Panc1 (cell line): ENCODE results near the gene MORC2. TPM values are rescaled to one million over a fixed set of nuclear protein-coding genes. Genes with fewer than 3 reads are reported as not detected.

Experiments
- ATAC-seq: fragments of 200-7000 bp; cut with Tn5 transposase; 2 replicates; pipeline ENCODE4 v1.9.1; 2020; ENCODE audit warnings: mild to moderate bottlenecking, moderate library complexity
- BruUV-seq: library from RNA; stranded (reverse); fragments of 400-500 nt; replicated peaks from 2 replicates; lab custom pipeline; 2021; lab: Mats Ljungman, UMichigan
- CTCF ChIA-PET: fragments of 300-600 bp; sonication (Branson Sonifier 250); formaldehyde crosslinking; loops from one replicate; lab custom pipeline; 2022; ENCODE audit warnings: antibody characterized with exemption; lab: Charles Lee
- POLR2A ChIA-PET: fragments of 300-600 bp; sonication (Branson Sonifier 250); formaldehyde crosslinking; loops from one replicate; lab custom pipeline; 2022; ENCODE audit warnings: antibody characterized with exemption; lab: Charles Lee
- DNase-seq: peaks from one replicate; pipeline ENCODE4 v3.0.0-alpha.2; 2010; ENCODE audit warnings: low read depth, low spot score
- H3K27ac ChIP-seq: 2 replicates; pipeline ENCODE4 v1.5.1; 2011; ENCODE audit warnings: mild to moderate bottlenecking, low read length, inconsistent platforms
- H3K27me3 ChIP-seq: fragments of 200-500 bp; sonication (Bioruptor generic); 2 replicates; pipeline ENCODE4 v1.6.0; 2014; ENCODE audit warnings: low read length, inconsistent platforms; ENCODE audit not compliant: control insufficient read depth, insufficient read depth
- H3K36me3 ChIP-seq: fragments of 200-500 bp; sonication (Bioruptor generic); 2 replicates; pipeline ENCODE4 v1.5.1; 2014; ENCODE audit warnings: inconsistent platforms, mild to moderate bottlenecking, low read length, moderate library complexity; ENCODE audit not compliant: control insufficient read depth, insufficient read depth
- H3K4me1 ChIP-seq: 2 replicates; pipeline ENCODE4 v1.5.1; 2011; ENCODE audit warnings: inconsistent platforms, mild to moderate bottlenecking, low read length, moderate library complexity; ENCODE audit not compliant: control insufficient read depth, insufficient read depth
- H3K4me3 ChIP-seq, 2 experiments: 2 replicates each; pipeline ENCODE4 v1.5.1; 2011 to 2012; ENCODE audit warnings: low read depth in 2 of 2, low read length in 2 of 2, mild to moderate bottlenecking in 2 of 2, inconsistent platforms in 1 of 2, moderate library complexity in 1 of 2
- H3K9me3 ChIP-seq: fragments of 200-500 bp; sonication (Bioruptor generic); 2 replicates; pipeline ENCODE4 v1.5.1; 2014; ENCODE audit warnings: low read depth, mild to moderate bottlenecking, inconsistent platforms, low read length, moderate library complexity; ENCODE audit not compliant: control insufficient read depth, insufficient read depth
- CTCF ChIP-seq: fragments of 450-650 bp; IDR thresholded peaks from 2 replicates; pipeline ENCODE4 v1.5.1; 2017; ENCODE audit warnings: mild to moderate bottlenecking
- POLR2AphosphoS5 ChIP-seq: IDR thresholded peaks from 2 replicates; pipeline ENCODE4 v1.6.1; 2012; ENCODE audit warnings: mild to moderate bottlenecking, low read depth, low read length, moderate library complexity
- REST ChIP-seq, 2 experiments: IDR thresholded peaks; 2 replicates each; pipeline ENCODE4 v1.6.1; 2011 to 2012; ENCODE audit warnings: low read depth in 2 of 2, control low read depth in 1 of 2, low read length in 1 of 2, mild to moderate bottlenecking in 1 of 2, moderate library complexity in 1 of 2; ENCODE audit not compliant: insufficient read depth in 1 of 2
- SIN3A ChIP-seq: IDR thresholded peaks from 2 replicates; pipeline ENCODE4 v1.6.1; 2012; ENCODE audit warnings: low read depth, mild to moderate bottlenecking, low read length, moderate library complexity, borderline replicate concordance; ENCODE audit not compliant: insufficient read depth
- TCF7L2 ChIP-seq: IDR thresholded peaks from 2 replicates; pipeline ENCODE4 v1.6.1; 2011; ENCODE audit warnings: mild to moderate bottlenecking, low read depth, low read length, inconsistent platforms
- in situ Hi-C: cut with HindIII; loops from 2 replicates; pipeline ENCODE4 v1.10.0; 2016; ENCODE audit warnings: low sequenced_read_pairs, low pct_unique_long_range_greater_than_20kb
- intact Hi-C: fragments of 100-400 bp; cut with micrococcal nuclease; formaldehyde crosslinking; loops from one replicate; pipeline ENCODE4 v1.10.0; 2022; ENCODE audit not compliant: unreplicated experiment
- total RNA-seq: library from RNA; stranded (reverse); gene quantifications from one replicate; pipeline ENCODE4 v1.2.1, GENCODE V29; 2021; ENCODE audit not compliant: unreplicated experiment

Gene MORC2
- total RNA-seq, 1 experiment from 2014 or later = 31.5 TPM

- BruUV-seq = no TSS peak
- no peak for DNase-seq
- CTCF ChIA-PET = no interaction called here
These were observed 41.9 kb downstream of the MORC2 start for GRCh38 chr22:30926706-30927105.

DNA sequence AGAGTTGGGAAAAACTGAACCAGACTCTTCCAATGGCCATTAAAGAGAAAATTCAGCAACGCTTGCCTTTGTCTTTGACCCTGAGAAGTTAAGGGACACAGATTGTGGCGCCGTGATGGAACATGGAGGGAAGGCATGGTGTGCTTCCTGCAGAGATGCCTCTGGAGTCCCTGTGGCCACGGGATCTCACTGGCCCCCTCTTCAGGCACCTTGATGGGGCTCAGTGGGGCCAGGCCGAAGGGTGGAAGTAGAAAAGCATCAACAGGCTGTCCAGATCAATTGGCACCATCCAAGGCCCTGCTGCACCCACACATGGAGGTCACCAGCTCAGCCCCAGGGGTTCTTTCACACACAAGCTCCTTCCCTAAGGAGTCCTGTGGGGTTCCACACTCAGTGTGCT, 42.9 kb downstream of the MORC2 start:
- Histone ChIP-seq H3K36me3 (peaks cover 9% of the 10 kb centered on the region), H3K4me3 (no peak overlapping the region), H3K27me3 (no peaks in the 10 kb centered on the region), H3K9me3 (no peaks in the 10 kb centered on the region), H3K27ac (no peak overlapping the region), H3K4me1 (no peaks in the 10 kb centered on the region)
- DNase-seq = no peak
- CTCF ChIA-PET = no interaction called here
- BruUV-seq = no TSS peak
- no peak for ATAC-seq
- in situ Hi-C loops (no loop called here), intact Hi-C loops (no loop called here)
- TF ChIP-seq REST (IDR thresholded peaks at IDR 0.05; ENCODE audit: insufficient read depth in 1 of 2, low read depth in 2 of 2, low read length in 1 of 2) = no peak
- TF ChIP-seq TCF7L2 = no peak
- no peak for TF ChIP-seq CTCF
- no peak for TF ChIP-seq POLR2AphosphoS5
- TF ChIP-seq SIN3A = no peak
- POLR2A ChIA-PET = interaction anchor here (0.6 kb wide), 1 partner anchor 179 kb away, joined by 9 read pairs; no protein-coding TSS in a partner anchor

More at GRCh38 chr22:30926706-30927105, 41.9 kb downstream of the MORC2 start:
- Histone ChIP-seq H3K4me1 (no peaks in the 10 kb centered on the region), H3K4me3 (no peak overlapping the region), H3K9me3 (no peaks in the 10 kb centered on the region), H3K36me3 (peaks cover 9% of the 10 kb centered on the region), H3K27ac (no peak overlapping the region), H3K27me3 (no peaks in the 10 kb centered on the region)
- POLR2A ChIA-PET = no interaction called here
- TF ChIP-seq SIN3A (no peak), TCF7L2 (no peak), POLR2AphosphoS5 (no peak), CTCF (no peak), REST (IDR thresholded peaks at IDR 0.05; ENCODE audit: insufficient read depth in 1 of 2, low read depth in 2 of 2, low read length in 1 of 2) (no peak)
- ATAC-seq = no peak
- intact Hi-C loops (no loop called here), in situ Hi-C loops (no loop called here)
